HEK293T (cell line): ENCODE results near the gene COMMD9.

Experiments used
- NFRKB ChIP-seq: fragments of 450-650 bp; IDR thresholded peaks from 2 replicates; pipeline ENCODE4 v1.6.1; 2016; ENCODE audit warnings: mild to moderate bottlenecking, moderate library complexity
- SP1 ChIP-seq: fragments of 450-650 bp; IDR thresholded peaks from 2 replicates; pipeline ENCODE4 v1.6.1; 2017

GRCh38 chr11:36326524-36327419 is 37.5 kb upstream of the COMMD9 start:
- TF ChIP-seq NFRKB (no peak), SP1 (no peak)
